NCI-H2081 treated with DMSO at 0.1 percent for 48 hours (cell line): Measurements from ENCODE around the gene MRPL9.
A peak's percentile ranks its signal among the peaks of the same experiment; 100 is the strongest.

Source experiments
- DNase-seq: peaks from one replicate; lab custom pipeline; 2025; lab: John Stamatoyannopoulos, UW

MRPL9 gene

GRCh38 chr1:151733126-151733525, 30.2 kb downstream of the MRPL9 start:
- no peak for DNase-seq

GRCh38 chr1:151729966-151730291, 33.4 kb downstream of the MRPL9 start:
- DNase-seq: no peak

- DNase-seq: no peak
Observed at GRCh38 chr1:151729157-151729965, 33.9 kb downstream of the MRPL9 start.

GRCh38 chr1:151728151-151729054, 34.9 kb downstream of the MRPL9 start:
- DNase-seq: no peak

GRCh38 chr1:151723726-151724370, 39.4 kb downstream of the MRPL9 start:
- no peak for DNase-seq

- DNase-seq: no peak
Observed at GRCh38 chr1:151721788-151722510, 41.3 kb downstream of the MRPL9 start.

- DNase-seq: no peak
Observed at GRCh38 chr1:151720974-151721787, 42.1 kb downstream of the MRPL9 start, which contains the start of gene RIIAD1. Gene RIIAD1, plus strand, starts transcription at chr1:151721522. Its CDS starts 15 bp downstream, at chr1:151721537.

GRCh38 chr1:151720554-151720953, 42.7 kb downstream of the MRPL9 start:
- no peak for DNase-seq

- no peak for DNase-seq
Observed at GRCh38 chr1:151720125-151720524, 43.2 kb downstream of the MRPL9 start.

GRCh38 chr1:151718666-151719065, 44.6 kb downstream of the MRPL9 start:
- no peak for DNase-seq

GRCh38 chr1:151718011-151718431, 45.3 kb downstream of the MRPL9 start:
- no peak for DNase-seq

GRCh38 chr1:151716771-151717631, 46.3 kb downstream of the MRPL9 start, which contains the start of gene CELF3:
Gene CELF3, minus strand, starts transcription at chr1:151716803. Its CDS starts 783 bp downstream, at chr1:151716020.
- DNase-seq: peak; percentile 97

- DNase-seq: no peak
Observed at GRCh38 chr1:151716405-151716762, 46.9 kb downstream of the MRPL9 start.

- DNase-seq: peak; percentile 18
Observed at GRCh38 chr1:151715726-151716404, 47.4 kb downstream of the MRPL9 start.

- DNase-seq: no peak
Observed at GRCh38 chr1:151714820-151715725, 48.2 kb downstream of the MRPL9 start.

GRCh38 chr1:151713874-151714273, 49.4 kb downstream of the MRPL9 start:
- no peak for DNase-seq

GRCh38 chr1:151713044-151713443, 50.3 kb downstream of the MRPL9 start:
- DNase-seq: no peak

- peak; percentile 11 for DNase-seq
Observed at GRCh38 chr1:151711951-151712350, 51.3 kb downstream of the MRPL9 start.
